Esophagus squamous epithelium (tissue), 4 donors: Measurements from ENCODE around the gene KDM5C.

Experiments
- CTCF ChIP-seq, 6 experiments: fragments of 450-650 bp in 4 of 6; fragments of 200-600 bp in 2 of 6; sonication (generic) in 2 of 6; IDR thresholded peaks; one replicate each; pipeline ENCODE4 v1.5.1; 2016 to 2019; ENCODE audit warnings: antibody characterized with exemption in 6 of 6, mild to moderate bottlenecking in 4 of 6, moderate library complexity in 4 of 6
- POLR2A ChIP-seq, 4 donors: fragments of 450-650 bp; IDR thresholded peaks; one replicate each; pipeline ENCODE4 v1.6.1; 2017; ENCODE audit warnings: antibody characterized with exemption in 4 of 4, mild to moderate bottlenecking in 4 of 4, moderate library complexity in 3 of 4

GRCh38 chrX:53166103-53166502 lies 58.9 kb downstream of the KDM5C start:
- TF ChIP-seq POLR2A (IDR thresholded peaks at IDR 0.05) (no peak), CTCF (IDR thresholded peaks at IDR 0.05) (no peak)
